Neural cell (in vitro differentiated cells): ENCODE results near the gene MBD6.

Experiments
- CTCF ChIP-seq: fragments of 450-650 bp; IDR thresholded peaks from 2 replicates; pipeline ENCODE4 v1.5.1; 2014; ENCODE audit warnings: antibody characterized with exemption, mild to moderate bottlenecking, moderate library complexity; ENCODE audit not compliant: poor library complexity, severe bottlenecking
- EZH2 ChIP-seq: fragments of 200-600, 300-800 bp; shearing (Covaris generic), sonication (generic); IDR thresholded peaks from 2 replicates; pipeline ENCODE4 v1.6.1; 2014; ENCODE audit warnings: antibody characterized with exemption, low read length, borderline replicate concordance, mild to moderate bottlenecking; ENCODE audit not compliant: insufficient read depth, poor library complexity, severe bottlenecking
- MXI1 ChIP-seq: fragments of 450-650 bp; conservative IDR thresholded peaks from 2 replicates; pipeline ENCODE4 v1.6.1; 2014; ENCODE audit warnings: antibody characterized with exemption, mild to moderate bottlenecking; ENCODE audit not compliant: poor library complexity, severe bottlenecking
- POLR2AphosphoS5 ChIP-seq: IDR thresholded peaks from 2 replicates; pipeline ENCODE4 v1.6.1; 2012

GRCh38 chr12:57515408-57515933 is 7.2 kb upstream of the MBD6 start:
- TF ChIP-seq POLR2AphosphoS5 (no peak), CTCF (no peak), EZH2 (no peak), MXI1 (no peak)
